Measurements from ENCODE around the gene HNF1A. TPM values are rescaled to one million over a fixed set of nuclear protein-coding genes. Genes with fewer than 3 reads are reported as not detected.

HNF1A gene
- total RNA-seq, 4 donors from 2014 or later = not detected

- Histone ChIP-seq H3K27ac (no peak overlapping the region), H3K9me3 (no peaks in the 10 kb centered on the region), H3K4me1 (no peaks in the 10 kb centered on the region), H3K27me3 (no peaks in the 10 kb centered on the region), H3K4me3 (replicated peaks in 1 of 3) (no peak overlapping the region), H3K36me3 (no peaks in the 10 kb centered on the region)
- DNase-seq = no peak
- TF ChIP-seq, protein P1, sequence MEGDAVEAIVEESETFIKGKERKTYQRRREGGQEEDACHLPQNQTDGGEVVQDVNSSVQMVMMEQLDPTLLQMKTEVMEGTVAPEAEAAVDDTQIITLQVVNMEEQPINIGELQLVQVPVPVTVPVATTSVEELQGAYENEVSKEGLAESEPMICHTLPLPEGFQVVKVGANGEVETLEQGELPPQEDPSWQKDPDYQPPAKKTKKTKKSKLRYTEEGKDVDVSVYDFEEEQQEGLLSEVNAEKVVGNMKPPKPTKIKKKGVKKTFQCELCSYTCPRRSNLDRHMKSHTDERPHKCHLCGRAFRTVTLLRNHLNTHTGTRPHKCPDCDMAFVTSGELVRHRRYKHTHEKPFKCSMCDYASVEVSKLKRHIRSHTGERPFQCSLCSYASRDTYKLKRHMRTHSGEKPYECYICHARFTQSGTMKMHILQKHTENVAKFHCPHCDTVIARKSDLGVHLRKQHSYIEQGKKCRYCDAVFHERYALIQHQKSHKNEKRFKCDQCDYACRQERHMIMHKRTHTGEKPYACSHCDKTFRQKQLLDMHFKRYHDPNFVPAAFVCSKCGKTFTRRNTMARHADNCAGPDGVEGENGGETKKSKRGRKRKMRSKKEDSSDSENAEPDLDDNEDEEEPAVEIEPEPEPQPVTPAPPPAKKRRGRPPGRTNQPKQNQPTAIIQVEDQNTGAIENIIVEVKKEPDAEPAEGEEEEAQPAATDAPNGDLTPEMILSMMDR (IDR thresholded peaks at IDR 0.05) = no peak
- no peak for TF ChIP-seq POLR2A (IDR thresholded peaks at IDR 0.05)
- intact Hi-C loops (cut with DNase I) = no loop called here
- 63 to 65% methylated on average over 5 of the region's 5 CpGs for WGBS, 2 donors
Measured at GRCh38 chr12:120940006-120940405, 38.3 kb upstream of the HNF1A start.

DNA sequence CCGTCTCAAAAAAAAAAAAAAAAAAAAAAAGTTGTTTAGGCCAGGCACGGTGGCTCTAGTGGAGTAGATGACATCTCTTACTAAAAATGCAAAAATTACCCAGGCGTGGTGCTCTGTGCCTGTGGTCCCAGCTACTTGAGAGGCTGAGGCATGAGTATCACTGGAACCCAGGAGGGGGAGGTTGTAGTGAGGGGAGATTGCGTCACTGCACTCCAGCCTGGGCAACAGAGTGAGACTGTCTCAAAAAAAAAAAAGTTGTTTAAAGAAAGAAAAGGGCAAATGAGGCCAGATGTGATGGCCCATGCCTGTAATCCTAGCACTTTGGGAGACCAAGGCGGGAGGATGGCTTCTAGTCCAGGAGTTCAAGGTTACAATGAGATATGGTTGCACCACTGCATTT lies 37.5 kb upstream of the HNF1A start:
- TF ChIP-seq, protein P1 (IDR thresholded peaks at IDR 0.05) = no peak
- TF ChIP-seq POLR2A (IDR thresholded peaks at IDR 0.05) = no peak
- WGBS, 2 donors = 31 to 49% methylated on average over 5 of the region's 5 CpGs
- Histone ChIP-seq H3K4me1 (no peaks in the 10 kb centered on the region), H3K27me3 (no peaks in the 10 kb centered on the region), H3K27ac (no peak overlapping the region), H3K4me3 (replicated peaks in 1 of 3) (no peak overlapping the region), H3K9me3 (no peaks in the 10 kb centered on the region), H3K36me3 (no peaks in the 10 kb centered on the region)
- intact Hi-C loops (cut with DNase I) = no loop called here
- peak; percentile 68 to 69 for DNase-seq

DNA sequence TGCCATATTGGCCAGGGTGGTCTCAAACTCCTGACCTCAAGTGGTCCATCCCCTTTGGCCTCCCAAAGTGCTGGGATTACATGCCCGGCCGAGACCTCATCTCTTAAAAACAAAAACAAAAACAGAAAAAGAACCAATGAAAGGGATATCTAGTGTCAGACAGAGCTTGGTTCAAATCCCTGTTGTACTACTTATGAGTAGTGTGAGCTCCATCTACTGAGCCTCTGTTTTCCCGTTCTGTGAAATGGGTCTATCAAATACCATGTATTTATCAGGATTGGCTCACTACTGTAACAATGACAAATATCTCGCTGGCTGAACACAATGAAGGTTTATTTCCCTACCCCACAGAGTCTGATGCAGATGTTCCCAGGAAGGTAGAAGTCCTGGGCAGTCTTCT lies 36.9 kb upstream of the HNF1A start:
- intact Hi-C loops (cut with DNase I) = no loop called here
- H3K9me3 ChIP-seq = no peaks in the 10 kb centered on the region
- WGBS, 2 donors = 91 to 94% methylated on average over 4 of the region's 4 CpGs
- no peak overlapping the region for H3K27ac ChIP-seq
- no peak for TF ChIP-seq POLR2A (IDR thresholded peaks at IDR 0.05)
- TF ChIP-seq, protein P1 (IDR thresholded peaks at IDR 0.05) = no peak
- no peak for DNase-seq
- no peak overlapping the region for H3K4me3 ChIP-seq (replicated peaks in 1 of 3)
- H3K4me1 ChIP-seq = no peaks in the 10 kb centered on the region
- no peaks in the 10 kb centered on the region for H3K36me3 ChIP-seq
- H3K27me3 ChIP-seq = no peaks in the 10 kb centered on the region

GRCh38 chr12:120941846-120942405 lies 36.4 kb upstream of the HNF1A start:
- no peak for TF ChIP-seq POLR2A (IDR thresholded peaks at IDR 0.05)
- TF ChIP-seq, protein P1 (IDR thresholded peaks at IDR 0.05) = no peak
- no peak overlapping the region for H3K4me3 ChIP-seq (replicated peaks in 1 of 3)
- WGBS, 2 donors = 67 to 79% methylated on average over 3 of the region's 3 CpGs
- no peak for DNase-seq
- intact Hi-C loops (cut with DNase I) = no loop called here
- no peak overlapping the region for H3K27ac ChIP-seq
- H3K4me1 ChIP-seq = no peaks in the 10 kb centered on the region
- H3K36me3 ChIP-seq = no peaks in the 10 kb centered on the region
- H3K9me3 ChIP-seq = no peaks in the 10 kb centered on the region
- H3K27me3 ChIP-seq = no peaks in the 10 kb centered on the region

DNA sequence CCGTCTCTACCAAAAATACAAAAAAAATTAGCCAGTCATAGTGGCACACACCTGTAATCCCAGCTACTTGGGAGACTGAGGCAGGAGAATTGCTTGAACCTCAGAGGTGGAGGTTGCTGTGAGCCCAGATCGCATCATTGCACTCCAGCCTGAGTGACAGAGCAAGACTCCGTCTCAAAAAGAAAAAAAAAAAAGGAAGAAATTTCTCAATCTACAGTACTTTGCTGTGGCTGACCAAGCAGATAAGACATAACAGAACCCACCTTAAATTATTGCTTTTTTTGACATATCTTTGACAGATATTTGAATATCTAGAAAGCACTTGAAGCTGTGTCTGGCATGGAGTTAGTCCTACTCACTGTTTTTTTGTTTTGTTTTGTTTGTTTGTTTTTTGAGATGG lies 34.9 kb upstream of the HNF1A start:
- no peak overlapping the region for H3K27ac ChIP-seq
- H3K4me1 ChIP-seq = no peaks in the 10 kb centered on the region
- no peaks in the 10 kb centered on the region for H3K36me3 ChIP-seq
- no peak overlapping the region for H3K4me3 ChIP-seq (replicated peaks in 1 of 3)
- no peaks in the 10 kb centered on the region for H3K9me3 ChIP-seq
- no peak for DNase-seq
- intact Hi-C loops (cut with DNase I) = no loop called here
- TF ChIP-seq, protein P1 (IDR thresholded peaks at IDR 0.05) = no peak
- no peak for TF ChIP-seq POLR2A (IDR thresholded peaks at IDR 0.05)
- 91 to 93% methylated on average over 3 of the region's 3 CpGs for WGBS, 2 donors
- no peaks in the 10 kb centered on the region for H3K27me3 ChIP-seq
